SK-N-SH treated with all-trans-retinoic acid at 6 μM for 48 hours (cell line): ENCODE data around the gene P2RX2.

Experiments
- ATAC-seq: fragments of 200-7000 bp; cut with Tn5 transposase; 3 replicates; pipeline ENCODE4 v1.9.1; 2020; ENCODE audit warnings: mild to moderate bottlenecking, moderate library complexity
- BACH2 ChIP-seq: fragments of 250-450 bp; sonication (Bioruptor Pico); IDR thresholded peaks from 2 replicates; pipeline ENCODE4 v1.9.0; 2021; ENCODE audit warnings: mild to moderate bottlenecking, borderline replicate concordance
- CREB5 ChIP-seq: fragments of 250-450 bp; sonication (Bioruptor Pico); IDR thresholded peaks from 2 replicates; pipeline ENCODE4 v1.5.1; 2020; ENCODE audit warnings: low read depth, mild to moderate bottlenecking, moderate library complexity
- CSDC2 ChIP-seq: fragments of 250-450 bp; sonication (Bioruptor Pico); IDR thresholded peaks from 2 replicates; pipeline ENCODE4 v1.5.0; 2020; ENCODE audit warnings: mild to moderate bottlenecking, moderate library complexity
- CSRNP3 ChIP-seq: fragments of 250-450 bp; sonication (Bioruptor Pico); IDR thresholded peaks from 2 replicates; pipeline ENCODE4 v1.5.1; 2021; ENCODE audit warnings: mild to moderate bottlenecking, moderate library complexity
- ESRRG ChIP-seq: fragments of 250-450 bp; sonication (Bioruptor Pico); IDR thresholded peaks from 2 replicates; pipeline ENCODE4 v1.6.1; 2021; ENCODE audit warnings: mild to moderate bottlenecking
- GLIS3 ChIP-seq: fragments of 250-450 bp; sonication (Bioruptor Pico); IDR thresholded peaks from 2 replicates; pipeline ENCODE4 v1.5.0; 2020; ENCODE audit warnings: mild to moderate bottlenecking, moderate library complexity
- ISL1 ChIP-seq: fragments of 250-450 bp; sonication (Bioruptor Pico); IDR thresholded peaks from 2 replicates; pipeline ENCODE4 v2.1.2; 2022; ENCODE audit warnings: mild to moderate bottlenecking, moderate library complexity
- PATZ1 ChIP-seq: fragments of 250-450 bp; sonication (Bioruptor Pico); IDR thresholded peaks from 2 replicates; pipeline ENCODE4 v1.8.0; 2020; ENCODE audit warnings: mild to moderate bottlenecking, moderate library complexity, borderline replicate concordance
- POU6F1 ChIP-seq: fragments of 250-450 bp; sonication (Bioruptor Pico); IDR thresholded peaks from 2 replicates; pipeline ENCODE4 v1.8.0; 2021; ENCODE audit warnings: low read depth, mild to moderate bottlenecking, moderate library complexity, borderline replicate concordance
- PPARA ChIP-seq: fragments of 250-450 bp; sonication (Bioruptor Pico); IDR thresholded peaks from 2 replicates; pipeline ENCODE4 v1.5.0; 2020; ENCODE audit warnings: mild to moderate bottlenecking, borderline replicate concordance
- RARB ChIP-seq: fragments of 250-450 bp; sonication (Bioruptor Pico); IDR thresholded peaks from 2 replicates; pipeline ENCODE4 v1.8.0; 2021; ENCODE audit warnings: mild to moderate bottlenecking, moderate library complexity
- SNAI2 ChIP-seq: fragments of 250-450 bp; sonication (Bioruptor Pico); IDR thresholded peaks from 2 replicates; pipeline ENCODE4 v1.5.0; 2020; ENCODE audit warnings: mild to moderate bottlenecking, moderate library complexity
- TCF4 ChIP-seq: fragments of 250-450 bp; sonication (Bioruptor Pico); IDR thresholded peaks from 2 replicates; pipeline ENCODE4 v1.8.0; 2021; ENCODE audit warnings: mild to moderate bottlenecking, moderate library complexity, borderline replicate concordance
- TOX ChIP-seq: fragments of 250-450 bp; sonication (Bioruptor Pico); IDR thresholded peaks from 2 replicates; pipeline ENCODE4 v1.8.0; 2021; ENCODE audit warnings: mild to moderate bottlenecking, moderate library complexity, borderline replicate concordance
- TSHZ2 ChIP-seq: fragments of 250-450 bp; sonication (Bioruptor Pico); IDR thresholded peaks from 2 replicates; pipeline ENCODE4 v1.5.0; 2020; ENCODE audit warnings: mild to moderate bottlenecking, moderate library complexity
- ZC3H10 ChIP-seq: fragments of 250-450 bp; sonication (Bioruptor Pico); IDR thresholded peaks from 2 replicates; pipeline ENCODE4 v1.5.1; 2021; ENCODE audit warnings: mild to moderate bottlenecking, moderate library complexity
- ZFP3 ChIP-seq: fragments of 250-450 bp; sonication (Bioruptor Pico); IDR thresholded peaks from 2 replicates; pipeline ENCODE4 v1.5.0; 2020; ENCODE audit warnings: mild to moderate bottlenecking, moderate library complexity
- ZNF565 ChIP-seq: fragments of 450-650 bp; formaldehyde crosslinking; conservative IDR thresholded peaks from 2 replicates; pipeline ENCODE4 v1.5.0; 2020; ENCODE audit warnings: low read depth, mild to moderate bottlenecking, moderate library complexity
- ZNF70 ChIP-seq: fragments of 450-650 bp; formaldehyde crosslinking; IDR thresholded peaks from 2 replicates; pipeline ENCODE4 v1.5.0; 2020; ENCODE audit warnings: mild to moderate bottlenecking, moderate library complexity
- ZNF8 ChIP-seq: fragments of 450-650 bp; formaldehyde crosslinking; IDR thresholded peaks from 2 replicates; pipeline ENCODE4 v1.5.0; 2020; ENCODE audit warnings: mild to moderate bottlenecking, moderate library complexity

P2RX2 gene

GRCh38 chr12:132585177-132585576 is 33.4 kb upstream of the P2RX2 start:
- no peak for TF ChIP-seq ISL1 (CRISPR knock-in tag)
- TF ChIP-seq GLIS3: no peak
- ATAC-seq: no peak

GRCh38 chr12:132586929-132587328 is 31.6 kb upstream of the P2RX2 start:
- TF ChIP-seq CSDC2 (CRISPR knock-in tag) (no peak), TOX (CRISPR knock-in tag) (no peak), RARB (CRISPR knock-in tag) (no peak), PPARA (no peak), ZFP3 (CRISPR knock-in tag) (no peak), ISL1 (CRISPR knock-in tag) (no peak), POU6F1 (CRISPR knock-in tag) (no peak), GLIS3 (no peak), ZNF8 (CRISPR knock-in tag) (no peak), PATZ1 (CRISPR knock-in tag) (no peak), SNAI2 (CRISPR knock-in tag) (no peak)
- no peak for ATAC-seq

- ATAC-seq: no peak
- no peak for TF ChIP-seq ZC3H10 (CRISPR knock-in tag)
- TF ChIP-seq RARB (CRISPR knock-in tag): no peak
- TF ChIP-seq GLIS3: no peak
- TF ChIP-seq PATZ1 (CRISPR knock-in tag): no peak
- no peak for TF ChIP-seq CSDC2 (CRISPR knock-in tag)
Observed at GRCh38 chr12:132587781-132588180, 30.8 kb upstream of the P2RX2 start.

GRCh38 chr12:132588319-132588718 is 30.3 kb upstream of the P2RX2 start:
- TF ChIP-seq SNAI2 (CRISPR knock-in tag): no peak
- TF ChIP-seq ESRRG: no peak
- no peak for TF ChIP-seq ZNF565
- TF ChIP-seq RARB (CRISPR knock-in tag): no peak
- TF ChIP-seq PPARA: no peak
- no peak for TF ChIP-seq CREB5
- no peak for TF ChIP-seq ZNF70
- no peak for TF ChIP-seq ISL1 (CRISPR knock-in tag)
- no peak for TF ChIP-seq BACH2
- no peak for TF ChIP-seq GLIS3
- TF ChIP-seq TSHZ2 (CRISPR knock-in tag): no peak
- no peak for TF ChIP-seq TCF4 (CRISPR knock-in tag)
- TF ChIP-seq ZC3H10 (CRISPR knock-in tag): no peak
- no peak for TF ChIP-seq CSRNP3
- no peak for TF ChIP-seq PATZ1 (CRISPR knock-in tag)
- ATAC-seq: no peak
